GM19238 (cell line): ENCODE measurements around the gene OXCT2.

Experiments
- DNase-seq: peaks from one replicate; pipeline ENCODE4 v3.0.0; 2011; ENCODE audit warnings: low spot score; ENCODE audit not compliant: insufficient read length

OXCT2 gene

DNA sequence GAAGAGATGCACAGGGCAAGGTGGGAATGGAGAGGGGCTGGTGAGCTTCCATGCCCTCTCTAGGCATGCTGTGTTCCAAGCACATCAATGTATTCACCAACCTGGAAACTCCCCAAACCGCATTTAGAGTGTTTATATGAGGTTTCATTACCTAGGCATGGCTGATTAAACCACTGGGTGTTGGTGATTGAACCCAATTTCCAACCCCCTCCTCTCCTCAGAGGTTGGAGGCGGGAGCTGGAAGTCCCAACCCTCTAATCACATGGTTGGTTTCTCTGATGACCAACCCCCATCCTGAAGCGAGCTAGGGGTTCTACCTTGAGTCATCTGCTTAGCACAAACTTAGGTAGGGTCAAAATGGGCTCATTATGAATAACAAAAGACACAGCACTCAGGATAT, 35.4 kb downstream of the OXCT2 start:
- DNase-seq: no peak

- DNase-seq: no peak
Measured at GRCh38 chr1:39733161-39733560, 38.0 kb downstream of the OXCT2 start.

DNA sequence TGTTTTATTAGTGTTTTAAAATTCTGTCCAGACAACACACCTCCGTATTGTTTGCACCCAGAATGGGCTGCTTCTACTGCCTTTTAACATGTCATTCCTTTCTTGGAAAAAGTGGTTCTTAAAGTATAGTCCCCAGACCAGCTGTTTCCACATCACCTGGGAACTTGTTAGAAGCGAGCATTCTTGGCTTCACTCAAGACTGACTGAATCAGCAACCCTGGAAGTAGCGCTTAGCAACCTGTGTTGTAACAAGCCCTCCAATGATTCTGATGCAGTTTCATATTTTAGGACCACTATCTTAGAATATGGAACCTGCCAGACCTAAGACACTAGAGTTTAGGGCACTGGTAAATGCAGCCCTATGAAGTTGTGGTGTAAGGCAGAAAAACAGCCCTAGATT, 38.4 kb downstream of the OXCT2 start:
- no peak for DNase-seq

GRCh38 chr1:39729842-39730241, 41.3 kb downstream of the OXCT2 start:
- no peak for DNase-seq

- no peak for DNase-seq
Measured at GRCh38 chr1:39729030-39729429, 42.1 kb downstream of the OXCT2 start.

GRCh38 chr1:39727932-39728317, 43.2 kb downstream of the OXCT2 start:
- DNase-seq: no peak

- no peak for DNase-seq
Measured at GRCh38 chr1:39727221-39727931, 43.8 kb downstream of the OXCT2 start.

- no peak for DNase-seq
Measured at GRCh38 chr1:39726600-39726999, 44.5 kb downstream of the OXCT2 start.

DNA sequence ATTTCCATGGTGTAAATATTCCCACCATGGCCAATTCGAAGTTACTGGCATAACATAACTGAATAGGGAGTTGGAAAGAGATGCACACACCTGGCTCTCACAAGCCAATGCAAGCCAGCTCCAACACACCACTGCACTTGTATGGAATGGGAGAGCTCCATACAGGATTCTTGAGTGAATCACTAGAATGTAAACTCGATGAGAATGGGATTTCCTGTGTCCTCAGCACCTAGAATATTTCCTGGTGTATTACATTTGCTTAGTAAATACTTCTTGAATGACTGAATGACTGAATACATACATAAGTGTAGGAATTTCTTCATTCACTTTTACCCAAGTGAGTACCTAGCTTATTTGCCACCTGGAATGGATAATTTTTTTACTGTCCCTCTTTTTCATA, 48.7 kb downstream of the OXCT2 start:
- DNase-seq: no peak

GRCh38 chr1:39721664-39722063, 49.5 kb downstream of the OXCT2 start:
- no peak for DNase-seq

- DNase-seq: no peak
Measured at GRCh38 chr1:39720094-39720999, 50.8 kb downstream of the OXCT2 start.
